GM18526 (cell line): ENCODE measurements around the gene LSM3.

ENCODE experiments used
- POLR2A ChIP-seq: IDR thresholded peaks from 3 replicates; pipeline ENCODE4 v1.6.1; 2011; ENCODE audit not compliant: insufficient read length; ENCODE audit errors: extremely low read depth

Gene LSM3

DNA sequence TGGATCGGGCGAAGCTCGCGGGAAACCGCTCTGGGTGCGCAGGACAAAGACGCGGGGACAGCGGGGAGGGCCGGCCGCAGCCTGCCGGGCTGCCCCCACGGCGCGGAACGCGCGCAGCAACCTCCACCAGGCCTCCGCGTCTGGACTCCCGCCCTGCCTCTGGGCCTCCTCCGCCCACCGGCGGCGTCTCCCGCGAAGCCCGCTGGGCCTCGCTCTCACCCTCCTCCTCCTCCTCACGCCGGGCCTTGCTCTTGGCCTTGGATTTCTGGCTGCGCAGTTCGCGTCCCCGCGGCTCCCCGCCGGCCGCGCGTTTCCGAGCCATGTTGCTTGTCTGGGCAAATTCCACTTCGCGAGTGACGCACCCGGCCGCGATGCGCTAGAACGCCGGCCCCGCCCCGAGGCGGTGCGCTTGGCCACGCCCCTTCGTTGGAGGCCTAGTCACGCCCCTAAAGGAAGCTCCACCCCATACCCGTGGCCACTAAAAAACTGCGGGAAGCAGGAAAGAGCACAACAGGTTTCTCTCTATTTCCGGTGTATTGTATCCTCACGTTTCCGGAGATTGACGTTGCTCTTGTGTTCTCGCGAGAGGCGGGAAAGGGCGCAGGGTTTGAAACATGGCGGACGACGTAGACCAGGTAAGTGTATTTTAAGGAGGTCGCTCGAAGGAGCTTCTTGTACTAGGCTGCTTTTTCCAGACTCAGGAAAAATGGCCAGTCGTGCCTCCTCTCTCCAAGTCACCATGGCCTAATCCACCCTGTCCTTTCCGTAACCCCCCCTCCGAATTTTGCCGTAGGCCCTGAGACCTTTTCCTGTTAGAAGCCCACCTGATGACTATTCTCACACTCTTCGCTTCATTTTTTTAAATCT is at the start of gene LSM3, which contains the start of gene XPC:
Gene LSM3, plus strand, starts transcription at position 571 of the 867 bp plus-strand sequence. Its CDS starts 44 bp downstream, at position 615.
Gene XPC, minus strand, starts transcription at position 355 of the 867 bp plus-strand sequence. Its CDS starts 33 bp downstream, at position 322.
- TF ChIP-seq POLR2A, result peak; percentile 87

GRCh38 chr3:14129296-14129695 is 49.3 kb upstream of the LSM3 start:
- no peak for TF ChIP-seq POLR2A

GRCh38 chr3:14130230-14130629 is 48.4 kb upstream of the LSM3 start:
- TF ChIP-seq POLR2A, result no peak

- no peak for TF ChIP-seq POLR2A
Observed at GRCh38 chr3:14130707-14131106, 47.9 kb upstream of the LSM3 start.

DNA sequence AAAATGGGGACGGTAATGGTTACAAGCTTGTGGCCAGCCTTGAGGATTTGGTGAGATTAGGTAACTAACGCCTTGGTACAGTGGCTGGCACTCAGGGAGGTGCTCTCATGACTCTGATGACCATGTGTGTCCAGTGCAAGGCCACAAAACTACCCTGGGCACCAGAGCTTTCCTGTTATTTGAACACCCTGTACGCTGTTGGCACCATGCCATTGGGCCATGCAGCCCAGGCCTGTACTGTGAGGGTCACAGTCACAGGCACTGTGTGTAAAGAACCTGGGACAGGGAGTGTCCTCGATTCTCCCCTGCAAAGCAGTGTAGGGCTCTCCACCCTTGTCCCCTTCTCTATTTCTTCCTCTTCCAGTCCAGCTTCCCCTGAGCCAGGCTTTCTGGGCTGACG is 47.5 kb upstream of the LSM3 start:
- no peak for TF ChIP-seq POLR2A

DNA sequence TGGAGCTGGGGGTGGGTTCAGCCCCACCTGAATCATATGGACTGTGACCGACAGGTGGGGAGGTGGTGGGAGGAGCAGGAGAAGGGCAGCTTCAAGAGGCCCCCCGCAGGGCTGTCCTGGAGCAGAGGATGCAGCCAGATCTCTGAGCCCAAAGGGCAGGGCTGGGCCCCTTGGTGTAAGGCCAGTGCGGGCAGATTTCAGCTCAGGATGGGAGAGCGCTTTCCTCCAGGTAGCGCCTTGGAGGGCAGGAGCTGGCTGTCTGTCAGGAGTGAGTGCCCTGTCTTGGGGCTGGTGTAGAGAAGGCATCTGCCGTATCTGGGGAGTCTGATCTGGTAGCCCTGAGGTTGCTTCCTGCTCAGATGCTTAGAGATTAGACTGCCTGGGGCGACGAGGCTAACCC is 46.5 kb upstream of the LSM3 start:
- no peak for TF ChIP-seq POLR2A

GRCh38 chr3:14132689-14133088 is 45.9 kb upstream of the LSM3 start:
- no peak for TF ChIP-seq POLR2A

DNA sequence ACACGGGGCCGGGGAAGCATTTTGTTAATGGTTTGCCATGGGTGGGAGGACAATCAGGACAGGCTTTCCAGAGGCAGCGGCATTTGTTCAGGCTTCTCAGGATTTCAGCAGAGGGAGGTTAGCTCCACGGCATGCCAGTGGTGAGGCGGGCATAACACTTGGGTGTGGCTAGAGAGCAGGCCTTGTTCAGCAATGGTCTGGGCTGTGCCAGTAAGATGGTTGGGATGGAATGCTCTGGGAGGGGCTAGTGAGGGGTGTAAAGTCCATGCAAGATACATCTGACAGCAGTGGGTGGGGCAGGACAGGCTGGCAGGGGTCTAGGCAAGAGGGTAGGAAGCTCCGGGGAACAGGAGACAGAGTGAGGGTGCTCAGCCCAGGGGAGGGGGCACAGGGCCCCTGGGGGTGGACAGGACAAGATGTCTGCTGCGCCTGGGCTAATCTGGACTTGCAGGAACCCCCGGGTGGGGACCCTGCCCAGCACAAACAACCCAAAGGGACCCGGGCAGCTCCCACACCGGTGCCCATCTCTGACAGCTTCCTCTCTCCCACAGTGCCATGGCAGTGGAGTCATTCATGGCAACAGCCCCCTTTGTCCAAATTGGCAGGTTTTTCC is 45.3 kb upstream of the LSM3 start:
- no peak for TF ChIP-seq POLR2A

DNA sequence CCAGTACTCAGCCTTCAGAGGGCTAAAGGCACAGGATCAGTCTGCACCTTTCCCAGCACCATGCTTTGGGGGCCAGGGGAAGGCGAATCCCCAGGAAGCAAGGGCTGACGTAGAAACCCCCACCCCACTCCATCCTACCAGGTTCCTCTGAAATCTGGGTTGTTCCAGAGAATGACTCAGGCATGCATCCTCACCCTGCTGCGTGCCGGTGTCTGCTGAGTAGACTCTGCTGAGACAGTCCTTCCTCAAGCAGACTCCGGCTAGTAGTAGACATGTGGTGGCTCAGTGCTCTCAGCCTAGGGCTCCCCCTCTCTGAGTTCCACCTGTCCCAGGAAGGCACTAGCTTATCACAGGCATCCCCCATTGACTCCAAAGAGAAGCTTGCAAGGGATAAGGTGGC is 44.7 kb upstream of the LSM3 start:
- TF ChIP-seq POLR2A, result no peak

- TF ChIP-seq POLR2A, result no peak
Observed at GRCh38 chr3:14134291-14134690, 44.3 kb upstream of the LSM3 start.

- TF ChIP-seq POLR2A, result no peak
Observed at GRCh38 chr3:14135581-14135980, 43.0 kb upstream of the LSM3 start.

GRCh38 chr3:14137004-14137403 is 41.6 kb upstream of the LSM3 start:
- TF ChIP-seq POLR2A, result no peak

GRCh38 chr3:14137445-14137844 is 41.2 kb upstream of the LSM3 start:
- no peak for TF ChIP-seq POLR2A

DNA sequence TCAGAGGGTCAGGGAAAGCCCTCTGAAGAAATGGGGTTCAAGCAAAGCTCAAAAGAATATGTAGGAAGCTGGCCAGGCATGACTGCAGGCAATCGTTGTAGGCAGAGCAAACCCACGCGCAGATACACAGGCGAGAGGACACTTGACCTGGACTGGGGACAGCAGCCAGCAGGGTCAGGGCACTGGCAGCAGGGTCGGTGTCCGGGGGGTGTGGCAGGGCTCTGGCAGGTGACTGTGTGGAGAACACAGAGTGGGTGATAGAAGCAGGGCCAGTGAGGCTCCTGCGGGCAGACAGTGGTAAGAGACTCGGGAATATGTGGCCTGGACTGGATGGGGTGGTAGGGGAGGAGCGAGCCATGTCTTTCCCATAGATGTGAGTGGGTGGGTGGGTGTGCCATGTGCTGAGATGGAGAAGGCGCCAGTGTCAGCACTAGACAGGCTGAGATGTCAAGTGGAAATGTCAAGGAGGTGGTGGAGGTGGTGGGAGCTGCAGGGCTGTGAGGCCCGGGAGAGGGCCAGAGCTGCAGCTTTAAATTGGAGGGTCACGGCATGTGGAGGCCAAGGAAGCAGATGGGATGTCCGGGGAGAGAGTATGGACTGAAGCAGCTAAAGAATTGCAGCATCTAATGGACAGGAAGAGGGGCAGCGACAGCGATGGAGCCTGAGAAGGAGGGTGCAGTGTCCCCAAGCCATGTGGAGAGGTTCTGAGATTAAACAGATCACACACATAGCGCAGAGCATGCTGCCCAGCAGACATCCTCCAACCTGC is 40.3 kb upstream of the LSM3 start:
- no peak for TF ChIP-seq POLR2A

GRCh38 chr3:14138878-14139655 is 39.5 kb upstream of the LSM3 start:
- TF ChIP-seq POLR2A, result no peak
